MM.1S (cell line): ENCODE results near the gene ADAMTSL2.

Experiments used
- DNase-seq: peaks from one replicate; pipeline ENCODE4 v3.0.0-alpha.2; 2015
- H2AFZ ChIP-seq: fragments of 300-600 bp; sonication (generic); 2 replicates; pipeline ENCODE4 v1.6.0; 2016; ENCODE audit warnings: antibody characterized with exemption, low read length
- H3F3A ChIP-seq: fragments of 300-600 bp; sonication (generic); 2 replicates; pipeline ENCODE4 v1.6.1; 2016; ENCODE audit warnings: mild to moderate bottlenecking, antibody characterized with exemption, low read length, moderate library complexity, mixed read lengths; ENCODE audit not compliant: insufficient read depth
- H3K27ac ChIP-seq: fragments of 300-600 bp; sonication (generic); 2 replicates; pipeline ENCODE4 v1.5.1; 2016; ENCODE audit warnings: mild to moderate bottlenecking, low read length
- H3K27me3 ChIP-seq: fragments of 300-600 bp; sonication (generic); replicated peaks from 2 replicates; pipeline ENCODE4 v1.6.0; 2016; ENCODE audit warnings: low read length; ENCODE audit not compliant: insufficient read depth
- H3K36me3 ChIP-seq: fragments of 300-600 bp; sonication (generic); replicated peaks from 2 replicates; pipeline ENCODE4 v1.6.1; 2016; ENCODE audit warnings: mild to moderate bottlenecking, low read length, mixed read lengths; ENCODE audit not compliant: insufficient read depth
- H3K4me1 ChIP-seq: fragments of 300-600 bp; sonication (generic); 2 replicates; pipeline ENCODE4 v1.6.1; 2016; ENCODE audit warnings: low read length, mixed read lengths
- H3K4me2 ChIP-seq: fragments of 300-600 bp; sonication (generic); 2 replicates; pipeline ENCODE4 v1.6.0; 2016; ENCODE audit warnings: low read depth, low read length
- H3K4me3 ChIP-seq: fragments of 300-600 bp; sonication (generic); 2 replicates; pipeline ENCODE4 v1.5.1; 2016; ENCODE audit warnings: low read length, mixed read lengths
- H3K79me2 ChIP-seq: fragments of 300-600 bp; sonication (generic); 2 replicates; pipeline ENCODE4 v1.6.1; 2016; ENCODE audit warnings: mixed run types, low read length, mixed read lengths
- H3K9ac ChIP-seq: fragments of 300-600 bp; sonication (generic); 2 replicates; pipeline ENCODE4 v1.6.1; 2016; ENCODE audit warnings: low read length, mixed read lengths
- H3K9me2 ChIP-seq: fragments of 300-600 bp; sonication (generic); replicated peaks from 2 replicates; pipeline ENCODE4 v1.6.1; 2016; ENCODE audit warnings: mild to moderate bottlenecking, low read length, mixed read lengths; ENCODE audit not compliant: insufficient read depth
- H3K9me3 ChIP-seq: fragments of 300-600 bp; sonication (generic); replicated peaks from 2 replicates; pipeline ENCODE4 v1.6.1; 2016; ENCODE audit warnings: mild to moderate bottlenecking, low read length, mixed read lengths; ENCODE audit not compliant: insufficient read depth
- H4K20me1 ChIP-seq: fragments of 300-600 bp; sonication (generic); 2 replicates; pipeline ENCODE4 v1.6.1; 2016; ENCODE audit warnings: mild to moderate bottlenecking, low read length, moderate library complexity, mixed read lengths; ENCODE audit not compliant: insufficient read depth
- EZH2 ChIP-seq: fragments of 300-600 bp; sonication (generic); optimal IDR thresholded peaks from 2 replicates; pipeline ENCODE3; 2017; ENCODE audit warnings: low read depth, mild to moderate bottlenecking, antibody characterized with exemption, low read length, mixed read lengths
- EZH2phosphoT487 ChIP-seq: fragments of 300-600 bp; sonication (generic); IDR thresholded peaks from 2 replicates; pipeline ENCODE4 v1.6.1; 2018; ENCODE audit warnings: antibody characterized with exemption, low read length
- TF ChIP-seq, protein P1 (sequence below): fragments of 300-600 bp; sonication (generic); IDR thresholded peaks from 2 replicates; pipeline ENCODE4 v1.5.1; 2016; ENCODE audit warnings: antibody characterized with exemption, low read length, mixed read lengths

ADAMTSL2 gene

DNA sequence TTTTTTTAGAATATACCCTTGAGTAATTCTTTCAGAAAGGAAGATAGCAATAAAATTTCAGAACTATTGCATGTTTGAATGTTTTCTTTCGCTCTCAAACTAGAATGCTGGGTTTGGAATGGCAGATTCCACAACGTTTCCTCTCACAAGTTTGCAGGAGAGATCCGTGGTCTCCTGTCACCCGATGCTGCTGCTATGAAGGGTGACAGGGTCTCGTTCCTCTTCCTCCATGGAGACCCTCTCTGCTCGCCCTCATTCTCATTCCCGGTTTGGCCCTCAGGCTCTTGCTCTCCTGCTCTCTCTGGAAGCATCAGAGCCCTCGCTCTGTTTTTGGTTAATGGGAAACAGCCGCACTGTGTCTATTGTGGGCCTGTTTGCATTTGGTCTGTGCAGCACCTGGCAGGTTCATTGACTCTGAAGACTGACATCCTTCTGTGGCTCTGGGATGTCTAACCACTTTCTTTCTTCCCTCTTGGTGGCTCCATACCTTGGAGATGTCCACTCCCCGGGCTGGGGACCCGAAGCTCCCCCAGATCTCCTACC is 87.3 kb downstream of the ADAMTSL2 start:
- Histone ChIP-seq H3K79me2 (no peaks in the 10 kb centered on the region), H3K4me3 (no peak overlapping the region), H3K4me1 (peaks cover 7% of the 10 kb centered on the region; the same call in 1 of the 2 replicates), H3K27me3 (peaks cover 86% of the 10 kb centered on the region), H3K9me3 (no peaks in the 10 kb centered on the region), H3K36me3 (no peaks in the 10 kb centered on the region), H3K9me2 (no peaks in the 10 kb centered on the region), H3K4me2 (no peak overlapping the region), H3K27ac (no peak overlapping the region), H4K20me1 (no peaks in the 10 kb centered on the region), H2AFZ (no peak overlapping the region), H3K9ac (no peak overlapping the region), H3F3A (no peaks in the 10 kb centered on the region)
- no peak for DNase-seq
- TF ChIP-seq, protein P1, sequence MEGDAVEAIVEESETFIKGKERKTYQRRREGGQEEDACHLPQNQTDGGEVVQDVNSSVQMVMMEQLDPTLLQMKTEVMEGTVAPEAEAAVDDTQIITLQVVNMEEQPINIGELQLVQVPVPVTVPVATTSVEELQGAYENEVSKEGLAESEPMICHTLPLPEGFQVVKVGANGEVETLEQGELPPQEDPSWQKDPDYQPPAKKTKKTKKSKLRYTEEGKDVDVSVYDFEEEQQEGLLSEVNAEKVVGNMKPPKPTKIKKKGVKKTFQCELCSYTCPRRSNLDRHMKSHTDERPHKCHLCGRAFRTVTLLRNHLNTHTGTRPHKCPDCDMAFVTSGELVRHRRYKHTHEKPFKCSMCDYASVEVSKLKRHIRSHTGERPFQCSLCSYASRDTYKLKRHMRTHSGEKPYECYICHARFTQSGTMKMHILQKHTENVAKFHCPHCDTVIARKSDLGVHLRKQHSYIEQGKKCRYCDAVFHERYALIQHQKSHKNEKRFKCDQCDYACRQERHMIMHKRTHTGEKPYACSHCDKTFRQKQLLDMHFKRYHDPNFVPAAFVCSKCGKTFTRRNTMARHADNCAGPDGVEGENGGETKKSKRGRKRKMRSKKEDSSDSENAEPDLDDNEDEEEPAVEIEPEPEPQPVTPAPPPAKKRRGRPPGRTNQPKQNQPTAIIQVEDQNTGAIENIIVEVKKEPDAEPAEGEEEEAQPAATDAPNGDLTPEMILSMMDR = no peak
- TF ChIP-seq EZH2phosphoT487 (no peak), EZH2 (no peak)

DNA sequence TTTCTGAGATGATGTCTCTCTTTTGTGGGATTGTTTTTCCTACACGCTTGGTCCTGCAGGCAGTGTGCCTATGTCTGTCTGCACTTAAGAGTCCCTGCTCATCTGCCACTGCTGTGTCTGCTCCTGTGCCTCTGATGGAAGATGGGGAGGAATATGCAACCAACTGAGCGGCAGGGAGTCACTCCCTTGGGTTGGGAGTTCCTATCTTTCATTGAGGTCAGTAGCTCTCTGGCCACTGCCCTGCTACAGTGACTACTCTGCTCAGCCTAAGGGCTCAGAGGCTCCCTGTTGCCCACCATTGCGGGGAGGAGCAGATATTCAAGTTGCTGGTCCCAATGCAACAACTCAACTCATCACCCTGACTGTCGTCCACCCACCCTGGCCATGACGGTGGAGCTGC is 88.1 kb downstream of the ADAMTSL2 start:
- no peak overlapping the region for H3K4me2 ChIP-seq
- no peaks in the 10 kb centered on the region for H3F3A ChIP-seq

More for the DNA sequence above, 88.1 kb downstream of the ADAMTSL2 start:
- peaks cover 7% of the 10 kb centered on the region; the same call in 1 of the 2 replicates for H3K4me1 ChIP-seq
- TF ChIP-seq, protein P1 = no peak
- TF ChIP-seq EZH2phosphoT487 = no peak
- TF ChIP-seq EZH2 = no peak
- H3K9ac ChIP-seq = no peak overlapping the region
- H2AFZ ChIP-seq = no peak overlapping the region
- H3K79me2 ChIP-seq = no peaks in the 10 kb centered on the region
- H3K9me3 ChIP-seq = no peaks in the 10 kb centered on the region
- peaks cover 86% of the 10 kb centered on the region for H3K27me3 ChIP-seq
- no peak overlapping the region for H3K27ac ChIP-seq
- H4K20me1 ChIP-seq = no peaks in the 10 kb centered on the region
- H3K4me3 ChIP-seq = no peak overlapping the region
- no peaks in the 10 kb centered on the region for H3K9me2 ChIP-seq
- DNase-seq = no peak
- no peaks in the 10 kb centered on the region for H3K36me3 ChIP-seq
